Neuronal stem cell (in vitro differentiated cells): ENCODE results near the gene MEGF11.

Source experiments
- DNase-seq: peaks from one replicate; pipeline ENCODE4 v3.0.0-alpha.2; 2013; ENCODE audit warnings: low spot score
- H2AFZ ChIP-seq: one replicate; pipeline ENCODE4 v1.6.1; 2013; ENCODE audit warnings: mild to moderate bottlenecking, low read length, inconsistent platforms
- H2AK5ac ChIP-seq: 2 replicates; pipeline ENCODE4 v1.6.1; 2013; ENCODE audit warnings: low read depth, mild to moderate bottlenecking, inconsistent platforms, low read length, moderate library complexity, mixed read lengths
- H2BK120ac ChIP-seq: 2 replicates; pipeline ENCODE4 v1.6.1; 2013; ENCODE audit warnings: low read depth, mild to moderate bottlenecking, inconsistent platforms, low read length, moderate library complexity, mixed read lengths
- H2BK12ac ChIP-seq: one replicate; pipeline ENCODE4 v1.6.1; 2013; ENCODE audit warnings: low read length, inconsistent platforms
- H2BK15ac ChIP-seq: 2 replicates; pipeline ENCODE4 v1.6.1; 2013; ENCODE audit warnings: mild to moderate bottlenecking, low read length, inconsistent platforms, mixed read lengths
- H2BK5ac ChIP-seq: one replicate; pipeline ENCODE4 v1.6.1; 2013; ENCODE audit warnings: inconsistent platforms, mild to moderate bottlenecking, low read length, moderate library complexity
- H3K14ac ChIP-seq: one replicate; pipeline ENCODE4 v1.6.1; 2013; ENCODE audit warnings: low read length, inconsistent platforms
- H3K18ac ChIP-seq: 2 replicates; pipeline ENCODE4 v1.6.1; 2013; ENCODE audit warnings: low read length, inconsistent platforms
- H3K23ac ChIP-seq: 2 replicates; pipeline ENCODE4 v1.6.1; 2013; ENCODE audit warnings: low read depth, mild to moderate bottlenecking, mixed read lengths, low read length, inconsistent platforms; ENCODE audit not compliant: poor library complexity
- H3K27ac ChIP-seq: replicated peaks from 3 replicates; pipeline ENCODE4 v1.5.1; 2013; ENCODE audit warnings: low read length, inconsistent platforms
- H3K27me3 ChIP-seq, 3 experiments: 2 replicates each; pipeline ENCODE4 v1.6.1; 2013; ENCODE audit warnings: low read length in 3 of 3, mild to moderate bottlenecking in 2 of 3, inconsistent platforms in 1 of 3, low read depth in 1 of 3, mixed read lengths in 1 of 3, moderate library complexity in 1 of 3; ENCODE audit not compliant: control insufficient read depth in 3 of 3, insufficient read depth in 3 of 3
- H3K36me3 ChIP-seq, 2 donors: replicated peaks in 1 of 2; 2 replicates each; pipeline ENCODE4 v1.6.1; 2013; ENCODE audit warnings: low read length in 2 of 2; ENCODE audit not compliant: control insufficient read depth in 2 of 2, insufficient read depth in 2 of 2
- H3K4ac ChIP-seq: 2 replicates; pipeline ENCODE4 v1.6.1; 2013; ENCODE audit warnings: inconsistent platforms, mild to moderate bottlenecking, low read length, moderate library complexity
- H3K4me1 ChIP-seq, 2 donors: 1 replicate in 1 of 2; 2 replicates in 1 of 2; pipeline ENCODE4 v1.6.1; 2013; ENCODE audit warnings: low read length in 2 of 2, low read depth in 1 of 2; ENCODE audit not compliant: control insufficient read depth in 2 of 2, insufficient read depth in 1 of 2
- H3K4me2 ChIP-seq: one replicate; pipeline ENCODE4 v1.6.1; 2013; ENCODE audit warnings: mild to moderate bottlenecking, low read length, inconsistent platforms; ENCODE audit not compliant: insufficient read depth, poor library complexity, severe bottlenecking
- H3K4me3 ChIP-seq, 2 donors: 2 replicates each; pipeline ENCODE4 v1.5.1; 2013; ENCODE audit warnings: low read length in 2 of 2, mild to moderate bottlenecking in 2 of 2, inconsistent platforms in 1 of 2, moderate library complexity in 1 of 2
- H3K79me1 ChIP-seq: one replicate; pipeline ENCODE4 v1.6.1; 2013; ENCODE audit warnings: low read depth, mild to moderate bottlenecking, inconsistent platforms, low read length, moderate library complexity
- H3K9ac ChIP-seq: one replicate; pipeline ENCODE4 v1.6.1; 2013; ENCODE audit warnings: mild to moderate bottlenecking, low read depth, low read length, inconsistent platforms; ENCODE audit not compliant: poor library complexity
- H3K9me3 ChIP-seq, 2 donors: replicated peaks in 1 of 2; 2 replicates each; pipeline versions ENCODE3 to v1.6.1; 2013; ENCODE audit warnings: low read length in 2 of 2, mild to moderate bottlenecking in 2 of 2, inconsistent platforms in 1 of 2, low read depth in 1 of 2, mixed read lengths in 1 of 2, moderate library complexity in 1 of 2; ENCODE audit not compliant: control insufficient read depth in 2 of 2, insufficient read depth in 1 of 2
- H4K8ac ChIP-seq: one replicate; pipeline ENCODE4 v1.6.1; 2013; ENCODE audit warnings: low read depth, mild to moderate bottlenecking, inconsistent platforms, low read length, moderate library complexity
- H4K91ac ChIP-seq: one replicate; pipeline ENCODE4 v1.6.1; 2013; ENCODE audit warnings: low read length, low read depth, mild to moderate bottlenecking, inconsistent platforms; ENCODE audit not compliant: poor library complexity
- WGBS, 2 donors: extraction: QIAGEN DNeasy Blood & Tissue Kit; methylation state at CpG; one replicate each; pipeline ENCODE4 v1.1.7; 2013; ENCODE audit warnings: missing lambda C conversion rate in 2 of 2, mixed read lengths in 1 of 2; ENCODE audit not compliant: insufficient read length in 2 of 2, insufficient replicate concordance in 1 of 2; ENCODE audit errors: extremely low coverage in 2 of 2; 5-methylcytosine and 5-hydroxymethylcytosine counted together

MEGF11 gene

DNA sequence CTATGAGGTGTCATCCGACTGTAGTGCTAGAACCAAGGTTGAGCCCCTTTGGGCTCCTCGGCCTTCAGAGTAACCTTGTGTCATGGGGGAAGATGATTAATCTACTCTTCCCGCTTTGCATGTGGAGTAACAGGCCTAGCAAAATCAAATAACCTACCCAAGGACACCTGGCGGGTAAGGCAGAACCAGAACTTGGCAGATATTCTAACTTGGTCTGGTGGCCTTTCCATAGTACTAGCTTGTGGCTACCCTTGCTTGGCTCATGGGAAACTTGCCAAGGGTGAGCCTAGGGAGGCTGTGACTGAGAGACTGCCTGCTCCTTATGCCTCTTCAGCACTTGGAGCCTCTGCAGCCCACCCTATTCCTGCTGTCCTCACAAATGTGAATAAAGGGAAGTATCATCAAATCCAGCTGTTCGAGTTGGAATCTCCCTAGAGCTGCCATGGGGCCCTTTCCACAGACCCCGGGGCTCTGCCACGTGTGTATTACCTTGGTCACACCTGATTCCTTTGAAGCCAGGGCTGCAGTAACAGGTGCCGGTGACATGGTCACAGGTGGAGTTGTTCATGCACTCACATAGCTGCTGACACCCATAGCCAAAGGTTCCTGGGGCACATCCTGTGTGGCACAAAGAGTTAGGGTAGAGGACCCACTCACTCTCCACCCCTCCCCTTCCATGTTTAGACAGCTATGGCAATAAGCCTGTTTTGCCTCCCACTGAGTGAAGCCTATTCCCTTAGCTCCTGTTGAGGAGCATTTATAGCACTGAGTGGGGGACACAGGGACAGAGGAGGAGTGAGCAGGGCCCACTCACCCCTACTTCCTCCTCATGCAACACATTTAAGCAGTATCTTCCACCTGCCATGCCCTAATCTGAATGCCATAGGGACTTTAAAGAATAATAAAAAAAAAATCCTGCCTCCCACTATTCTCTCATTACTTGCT is 338.3 kb downstream of the MEGF11 start:
- H3K36me3 ChIP-seq: peaks cover 3 to 10% of the 10 kb centered on the region in 2 donors
- no peaks in the 10 kb centered on the region for H3K27me3 ChIP-seq
- no peak overlapping the region for H3K23ac ChIP-seq
- no CpG with 5 or more reads among the region's 8 CpGs for WGBS, 2 donors
- H2AFZ ChIP-seq: no peak overlapping the region
- no peak overlapping the region for H2BK120ac ChIP-seq
- no peaks in the 10 kb centered on the region for H3K9me3 ChIP-seq
- no peak overlapping the region for H2BK5ac ChIP-seq
- peaks cover 7 to 8% of the 10 kb centered on the region in 2 donors for H3K4me1 ChIP-seq
- no peak overlapping the region for H2BK12ac ChIP-seq
- H4K91ac ChIP-seq: no peak overlapping the region
- H3K4me3 ChIP-seq: no peak overlapping the region
- no peak overlapping the region for H4K8ac ChIP-seq
- DNase-seq: no peak
- no peak overlapping the region for H3K4ac ChIP-seq
- H3K14ac ChIP-seq: no peak overlapping the region
- H3K9ac ChIP-seq: no peak overlapping the region
- H2BK15ac ChIP-seq: no peak overlapping the region
- no peak overlapping the region for H3K18ac ChIP-seq
- no peak overlapping the region for H3K4me2 ChIP-seq
- no peaks in the 10 kb centered on the region for H3K79me1 ChIP-seq
- no peak overlapping the region for H3K27ac ChIP-seq
- H2AK5ac ChIP-seq: no peak overlapping the region

DNA sequence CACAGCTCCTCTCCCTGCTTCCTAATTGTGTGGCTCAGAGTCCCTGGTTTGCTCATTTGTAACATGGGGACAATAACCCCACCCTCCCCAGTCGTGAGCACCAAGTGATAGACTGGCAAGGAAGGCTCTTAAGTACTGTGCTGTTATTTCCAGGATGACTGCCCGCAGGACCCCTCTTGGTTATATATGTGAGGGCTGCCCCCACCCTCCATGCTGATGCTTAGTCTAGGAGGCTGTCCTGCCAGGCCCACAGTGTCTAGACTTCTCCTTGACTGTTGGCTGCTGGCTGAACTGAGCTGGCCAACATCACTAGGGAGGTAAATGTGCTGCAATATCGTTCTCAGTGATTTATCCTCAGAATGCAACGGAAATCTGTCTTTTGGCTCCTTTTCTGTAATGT is 339.2 kb downstream of the MEGF11 start:
- Histone ChIP-seq H2BK15ac (no peak overlapping the region), H3K18ac (no peak overlapping the region), H2BK120ac (no peak overlapping the region), H2BK5ac (no peak overlapping the region), H3K27ac (no peak overlapping the region), H3K9ac (no peak overlapping the region), H3K36me3 (peaks cover 3 to 19% of the 10 kb centered on the region in 2 donors), H3K79me1 (no peaks in the 10 kb centered on the region), H3K4me2 (no peak overlapping the region), H3K4ac (no peak overlapping the region), H4K8ac (no peak overlapping the region), H3K4me3 (no peak overlapping the region), H3K9me3 (no peaks in the 10 kb centered on the region), H2AFZ (no peak overlapping the region), H4K91ac (no peak overlapping the region), H2AK5ac (no peak overlapping the region), H3K23ac (no peak overlapping the region), H3K4me1 (peaks cover 7 to 8% of the 10 kb centered on the region in 2 donors), H2BK12ac (no peak overlapping the region), H3K27me3 (no peaks in the 10 kb centered on the region), H3K14ac (no peak overlapping the region)
- no CpG with 5 or more reads among the region's 4 CpGs for WGBS, 2 donors
- no peak for DNase-seq

DNA sequence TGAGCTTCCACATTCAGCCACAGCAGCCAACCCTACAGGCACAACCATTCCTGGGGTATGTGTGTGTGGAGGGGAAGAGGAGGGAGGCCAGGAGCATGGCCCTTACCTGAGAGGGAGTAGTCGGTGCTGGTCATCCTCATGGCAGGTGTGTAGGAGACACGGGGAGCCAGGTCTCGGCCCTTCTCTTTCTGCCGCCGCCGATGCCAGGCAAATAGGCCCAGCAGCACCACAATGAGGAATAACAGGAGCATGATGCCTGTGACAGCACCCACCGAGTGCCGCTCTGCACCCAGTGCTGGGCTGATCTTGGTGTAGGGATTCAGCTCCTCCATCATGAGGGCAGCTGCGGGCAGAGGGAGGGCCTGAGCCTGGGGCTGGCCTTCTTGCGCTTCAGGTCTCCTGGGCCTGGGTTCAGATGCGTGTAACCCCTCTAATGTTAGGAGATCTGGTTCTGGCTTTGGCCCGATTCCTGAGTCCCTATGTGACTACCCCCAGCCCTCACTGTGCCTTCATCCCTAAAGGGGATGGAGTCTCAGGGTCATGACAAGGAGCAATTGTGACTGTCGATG is 339.8 kb downstream of the MEGF11 start:
- Histone ChIP-seq H3K14ac (no peak overlapping the region), H2AK5ac (no peak overlapping the region), H2BK12ac (no peak overlapping the region), H2BK120ac (no peak overlapping the region), H3K79me1 (no peaks in the 10 kb centered on the region), H3K27ac (no peak overlapping the region), H2BK15ac (no peak overlapping the region), H4K8ac (no peak overlapping the region), H2BK5ac (no peak overlapping the region), H2AFZ (no peak overlapping the region), H3K9ac (no peak overlapping the region), H3K9me3 (no peaks in the 10 kb centered on the region), H3K18ac (no peak overlapping the region), H3K4me3 (no peak overlapping the region), H3K36me3 (peaks cover 3 to 25% of the 10 kb centered on the region in 2 donors), H3K4me1 (peaks cover 7 to 8% of the 10 kb centered on the region in 2 donors), H3K4ac (no peak overlapping the region), H4K91ac (no peak overlapping the region), H3K23ac (no peak overlapping the region), H3K4me2 (no peak overlapping the region), H3K27me3 (no peaks in the 10 kb centered on the region)
- WGBS, 2 donors: no CpG with 5 or more reads among the region's 13 CpGs
- DNase-seq: no peak

DNA sequence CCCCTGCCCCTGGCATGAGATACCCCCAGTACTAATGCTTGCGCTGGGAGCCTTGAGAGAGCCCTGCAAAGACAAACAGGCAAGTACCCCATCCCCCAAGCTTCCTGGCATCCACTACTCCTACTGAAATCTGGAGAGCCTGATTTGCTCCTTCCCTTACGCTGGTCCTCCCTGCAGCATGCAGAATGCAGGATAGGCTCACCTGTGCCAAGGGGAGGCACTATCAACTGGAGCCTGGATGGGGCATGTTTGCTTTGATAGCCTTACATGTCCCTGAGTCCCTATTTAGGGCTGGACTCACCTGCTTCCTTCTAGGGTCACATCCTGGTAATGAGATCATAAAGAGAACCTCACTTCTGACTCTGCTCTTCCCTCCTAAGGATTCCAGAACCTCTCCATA is 341.3 kb downstream of the MEGF11 start:
- H3K14ac ChIP-seq: no peak overlapping the region
- H3K4me2 ChIP-seq: no peak overlapping the region
- no peak overlapping the region for H2BK12ac ChIP-seq
- H3K4me1 ChIP-seq: peaks cover 7 to 8% of the 10 kb centered on the region in 2 donors
- no CpG with 5 or more reads among the region's 2 CpGs for WGBS, 2 donors
- H3K23ac ChIP-seq: no peak overlapping the region
- no peak overlapping the region for H2AK5ac ChIP-seq
- H3K9ac ChIP-seq: no peak overlapping the region
- H4K91ac ChIP-seq: no peak overlapping the region
- no peak overlapping the region for H2BK5ac ChIP-seq
- no peaks in the 10 kb centered on the region for H3K79me1 ChIP-seq
- H3K4me3 ChIP-seq: no peak overlapping the region
- no peak overlapping the region for H4K8ac ChIP-seq
- no peak overlapping the region for H2BK120ac ChIP-seq
- H3K36me3 ChIP-seq: peaks cover 3 to 38% of the 10 kb centered on the region in 2 donors
- no peak overlapping the region for H2AFZ ChIP-seq
- H3K9me3 ChIP-seq: no peaks in the 10 kb centered on the region
- H3K18ac ChIP-seq: no peak overlapping the region
- DNase-seq: no peak
- no peaks in the 10 kb centered on the region for H3K27me3 ChIP-seq
- H3K27ac ChIP-seq: no peak overlapping the region
- no peak overlapping the region for H2BK15ac ChIP-seq
- no peak overlapping the region for H3K4ac ChIP-seq
